Measurements from ENCODE around the gene NRAP.

NRAP gene

DNA sequence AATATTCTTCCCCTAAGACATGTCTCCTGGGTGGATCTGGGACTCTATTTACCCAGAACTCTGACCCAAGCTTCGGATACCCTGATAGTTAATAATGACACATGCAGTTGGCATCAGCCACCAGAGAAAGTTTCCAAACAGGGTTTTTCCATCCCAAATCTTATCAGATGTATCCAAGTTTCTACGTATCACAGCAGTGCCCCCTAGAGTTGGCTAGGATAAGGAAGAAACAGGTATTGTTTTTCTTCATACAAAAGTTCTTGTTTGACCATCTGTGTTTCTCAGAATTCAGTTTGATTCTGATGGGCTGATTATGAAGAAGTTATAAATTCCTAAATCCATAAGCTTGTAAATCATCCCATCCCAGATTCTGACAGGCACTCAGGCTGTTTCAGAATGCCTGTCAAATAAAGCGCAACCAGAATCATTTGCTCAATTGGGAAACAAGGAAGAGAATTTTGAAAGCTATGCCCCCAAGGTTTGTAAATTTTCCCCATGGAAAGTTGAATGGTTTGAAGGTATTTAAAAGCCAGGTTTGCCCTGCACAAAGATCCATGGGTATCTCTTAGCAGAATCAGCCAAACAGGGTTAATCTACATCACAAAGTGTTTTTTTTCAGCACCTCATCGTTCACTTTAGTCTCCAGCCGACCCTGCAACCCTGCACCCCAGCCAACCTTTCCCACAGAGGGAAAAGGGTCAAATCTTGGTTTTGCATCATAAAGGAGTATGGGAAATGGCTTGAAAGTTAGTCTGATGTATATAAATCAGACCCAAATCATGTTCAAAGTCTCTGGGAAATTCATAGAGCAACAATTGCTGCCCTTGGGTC lies 47.4 kb downstream of the NRAP start:
- Histone ChIP-seq H3K4me1 (ENCODE audit: insufficient read depth, low read length) (peaks cover 23% of the 10 kb centered on the region), H3K9me3 (ENCODE audit: control insufficient read depth, insufficient read depth, low read length) (no peaks in the 10 kb centered on the region), H3K36me3 (ENCODE audit: insufficient read depth, low read length) (no peaks in the 10 kb centered on the region), H3K9ac (ENCODE audit: low read depth, low read length) (peak overlapping the region; percentile 4; the same call in 1 of the 2 replicates)

DNA sequence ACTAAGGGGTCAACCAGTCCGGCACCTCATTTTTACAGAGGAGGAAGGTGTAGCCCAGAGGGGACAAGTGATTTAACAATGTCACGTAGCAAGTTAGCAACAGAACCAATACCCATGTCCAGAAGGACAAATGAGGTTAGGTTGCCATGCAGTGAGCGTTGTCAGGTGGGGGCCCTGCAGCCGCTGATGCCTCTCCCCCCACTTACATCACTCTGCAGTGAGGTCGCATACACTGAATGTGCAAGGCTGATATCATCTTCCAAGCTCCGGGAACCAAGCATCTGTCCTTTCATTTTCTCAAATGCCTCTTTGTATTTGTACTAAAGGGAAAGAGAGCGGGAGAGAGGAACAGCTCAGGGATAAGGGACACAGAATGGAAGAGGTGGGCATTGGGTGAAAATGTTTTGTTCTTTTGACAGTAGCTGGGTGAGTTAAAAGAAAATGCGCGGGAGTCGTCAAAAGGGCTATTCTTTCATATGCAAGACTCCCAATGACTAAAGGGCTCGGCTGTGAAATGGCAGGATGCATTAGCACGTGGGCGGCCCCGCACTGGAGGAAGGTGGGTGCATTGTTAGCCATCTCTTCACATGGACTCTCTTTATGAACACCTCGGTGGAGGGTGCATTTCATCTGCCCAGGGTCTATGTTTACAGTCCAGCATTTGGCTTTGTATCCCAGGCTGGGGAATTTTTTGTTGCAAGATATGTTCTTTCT lies 49.7 kb downstream of the NRAP start:
- Histone ChIP-seq H3K9ac (ENCODE audit: low read depth, low read length) (no peak overlapping the region), H3K9me3 (ENCODE audit: control insufficient read depth, insufficient read depth, low read length) (no peaks in the 10 kb centered on the region), H3K36me3 (ENCODE audit: insufficient read depth, low read length) (no peaks in the 10 kb centered on the region), H3K4me1 (ENCODE audit: insufficient read depth, low read length) (peaks cover 15% of the 10 kb centered on the region; the same call in 1 of the 2 replicates)

DNA sequence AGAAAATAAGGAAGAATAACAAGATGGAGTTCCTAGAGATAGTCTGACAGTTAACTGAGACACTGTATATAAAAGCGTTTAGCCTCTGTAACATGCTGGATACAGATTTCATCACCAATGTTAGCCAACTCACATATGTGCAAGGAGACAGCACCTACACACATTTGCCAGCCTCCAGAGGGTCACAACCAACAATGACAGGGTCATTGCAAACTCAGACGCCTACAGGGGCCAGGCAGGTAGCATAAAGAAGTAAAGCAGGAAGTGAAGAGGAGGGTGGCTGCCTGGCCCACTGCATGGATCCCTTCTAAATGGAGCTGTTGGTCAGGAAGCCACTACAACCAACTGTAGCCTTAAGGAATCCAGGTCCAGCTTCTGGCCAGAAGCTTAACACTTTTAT lies 50.4 kb downstream of the NRAP start:
- H3K9me3 ChIP-seq (ENCODE audit: control insufficient read depth, insufficient read depth, low read length): no peaks in the 10 kb centered on the region
- H3K4me1 ChIP-seq (ENCODE audit: insufficient read depth, low read length): peaks cover 15% of the 10 kb centered on the region; the same call in 1 of the 2 replicates
- no peak overlapping the region for H3K9ac ChIP-seq (ENCODE audit: low read depth, low read length)
- H3K36me3 ChIP-seq (ENCODE audit: insufficient read depth, low read length): no peaks in the 10 kb centered on the region

DNA sequence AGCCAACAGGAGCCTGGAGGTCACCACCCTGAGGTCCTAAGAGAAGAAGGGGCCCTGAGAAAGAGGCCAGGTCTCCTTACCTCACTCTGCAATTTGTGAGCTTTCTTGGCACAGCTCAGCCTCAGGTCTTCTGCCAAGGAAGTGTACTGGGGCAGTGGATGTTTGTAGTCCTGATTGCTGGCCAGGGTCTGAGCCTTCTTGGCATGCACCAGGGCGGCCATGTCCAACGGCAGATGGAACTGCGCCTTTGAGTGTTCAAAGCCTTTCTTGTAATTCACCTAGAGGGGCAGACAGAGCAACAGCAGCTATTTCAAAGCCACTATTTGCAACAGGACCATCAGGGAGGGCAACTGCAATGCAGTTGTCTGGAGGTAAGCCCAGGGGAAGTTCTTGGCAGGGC lies 51.7 kb downstream of the NRAP start:
- Histone ChIP-seq H3K4me1 (ENCODE audit: insufficient read depth, low read length) (peaks cover 11% of the 10 kb centered on the region; the same call in 1 of the 2 replicates), H3K9me3 (ENCODE audit: control insufficient read depth, insufficient read depth, low read length) (no peaks in the 10 kb centered on the region), H3K36me3 (ENCODE audit: insufficient read depth, low read length) (no peaks in the 10 kb centered on the region), H3K9ac (ENCODE audit: low read depth, low read length) (no peak overlapping the region)

DNA sequence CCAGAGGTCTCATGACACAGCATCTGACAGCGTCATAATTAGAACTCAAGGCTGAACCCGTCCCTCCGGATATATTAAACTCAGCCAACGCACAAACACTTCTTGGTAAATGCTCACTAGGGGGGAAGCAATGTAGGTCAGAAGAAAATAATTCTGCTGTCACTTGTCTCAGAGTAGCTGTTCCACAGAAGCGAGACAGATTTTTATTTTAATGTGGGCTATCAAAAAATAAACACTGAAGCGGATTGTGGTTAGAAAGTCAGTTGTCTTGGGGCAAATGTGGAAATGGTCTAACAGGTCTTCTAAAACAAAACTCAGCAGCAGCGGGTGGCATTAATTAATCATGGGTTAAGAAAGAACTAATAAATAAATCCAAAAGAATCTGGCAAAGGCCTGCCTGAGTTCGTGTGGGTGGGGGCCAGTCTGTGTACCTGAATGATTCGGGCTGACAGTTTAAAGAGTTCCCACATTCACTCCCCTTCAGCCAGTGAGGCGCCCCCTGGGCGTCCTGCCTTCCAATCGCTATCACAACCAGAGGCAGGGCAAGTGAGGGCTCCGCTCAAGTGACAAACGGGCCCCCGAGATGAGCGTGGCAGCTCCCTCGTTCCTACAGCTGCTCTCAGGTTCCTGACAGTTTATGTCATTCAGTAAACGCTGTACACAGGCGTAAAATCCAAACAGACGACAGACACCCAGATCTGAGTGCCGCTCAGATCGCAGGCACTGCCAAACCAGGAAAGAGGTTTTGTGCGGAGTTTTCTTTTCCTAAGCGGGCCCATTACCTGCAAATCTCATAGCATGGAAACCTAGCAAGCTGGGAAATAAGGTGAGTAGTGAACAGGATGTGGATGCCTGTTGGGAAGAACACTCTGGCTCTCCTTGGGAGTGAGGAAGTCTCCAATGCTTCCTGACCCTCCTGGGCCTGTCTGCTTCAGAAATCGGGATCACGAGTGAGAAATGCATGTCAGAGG lies 52.9 kb downstream of the NRAP start:
- H3K36me3 ChIP-seq (ENCODE audit: insufficient read depth, low read length): no peaks in the 10 kb centered on the region
- no peak overlapping the region for H3K9ac ChIP-seq (ENCODE audit: low read depth, low read length)
- H3K9me3 ChIP-seq (ENCODE audit: control insufficient read depth, insufficient read depth, low read length): no peaks in the 10 kb centered on the region
- peaks cover 3% of the 10 kb centered on the region; the same call in 1 of the 2 replicates for H3K4me1 ChIP-seq (ENCODE audit: insufficient read depth, low read length)

DNA sequence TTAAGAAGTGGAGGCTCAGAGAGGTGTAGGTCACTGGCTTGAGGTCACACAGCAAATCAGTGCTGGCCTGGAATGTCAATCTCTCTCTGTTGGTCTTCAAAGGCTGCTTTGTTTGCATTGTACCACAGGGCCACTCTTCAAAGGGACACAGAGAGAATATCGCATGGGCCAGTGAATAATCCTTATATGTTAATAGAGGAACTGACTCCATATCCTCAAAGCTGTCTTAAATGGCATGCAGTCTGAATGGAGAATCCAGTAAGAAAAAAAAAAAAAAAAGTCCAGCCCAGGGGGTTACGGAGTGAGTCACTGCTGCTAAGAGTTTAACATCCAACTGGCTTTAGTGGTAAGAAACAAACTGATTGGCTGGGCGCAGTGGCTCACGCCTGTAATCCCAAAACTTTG lies 54.1 kb downstream of the NRAP start:
- Histone ChIP-seq H3K9ac (ENCODE audit: low read depth, low read length) (no peak overlapping the region), H3K4me1 (ENCODE audit: insufficient read depth, low read length) (no peaks in the 10 kb centered on the region; the same call in 1 of the 2 replicates), H3K9me3 (ENCODE audit: control insufficient read depth, insufficient read depth, low read length) (no peaks in the 10 kb centered on the region), H3K36me3 (ENCODE audit: insufficient read depth, low read length) (no peaks in the 10 kb centered on the region)

DNA sequence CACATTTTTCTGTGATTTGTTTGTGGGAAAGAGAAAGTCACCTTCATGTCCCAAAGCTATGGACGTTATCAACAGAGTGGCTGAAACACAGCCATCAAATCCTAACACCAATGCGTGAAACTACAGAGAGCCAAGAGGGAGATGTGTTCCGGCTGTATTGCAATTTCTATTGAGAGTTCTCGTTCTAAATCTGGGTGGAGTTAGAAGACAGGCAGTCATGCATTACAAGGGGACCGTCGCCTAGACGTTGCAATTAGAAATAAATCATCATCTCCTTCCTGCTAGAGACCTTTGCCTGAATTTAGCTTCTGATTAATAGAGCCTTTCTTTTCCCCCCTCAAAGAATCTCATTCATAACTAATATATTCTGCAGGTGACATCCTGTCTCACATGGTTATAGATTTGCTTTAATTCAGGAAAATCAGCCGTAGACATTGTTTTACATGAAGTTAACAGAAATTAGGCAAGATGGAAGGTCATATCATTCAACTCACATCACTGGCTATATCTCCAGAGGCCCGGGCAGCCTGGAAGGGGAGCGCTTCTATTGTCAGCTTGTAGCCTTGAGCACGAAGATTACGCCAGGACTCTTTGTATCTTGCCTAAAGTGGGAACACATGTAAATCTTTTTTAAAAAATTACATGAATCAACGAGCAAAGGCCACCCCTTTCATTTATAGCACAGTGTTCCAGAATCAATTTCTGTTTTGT lies 58.4 kb downstream of the NRAP start:
- Histone ChIP-seq H3K36me3 (ENCODE audit: insufficient read depth, low read length) (no peaks in the 10 kb centered on the region), H3K9me3 (ENCODE audit: control insufficient read depth, insufficient read depth, low read length) (no peaks in the 10 kb centered on the region), H3K4me1 (ENCODE audit: insufficient read depth, low read length) (no peaks in the 10 kb centered on the region), H3K9ac (ENCODE audit: low read depth, low read length) (no peak overlapping the region)

DNA sequence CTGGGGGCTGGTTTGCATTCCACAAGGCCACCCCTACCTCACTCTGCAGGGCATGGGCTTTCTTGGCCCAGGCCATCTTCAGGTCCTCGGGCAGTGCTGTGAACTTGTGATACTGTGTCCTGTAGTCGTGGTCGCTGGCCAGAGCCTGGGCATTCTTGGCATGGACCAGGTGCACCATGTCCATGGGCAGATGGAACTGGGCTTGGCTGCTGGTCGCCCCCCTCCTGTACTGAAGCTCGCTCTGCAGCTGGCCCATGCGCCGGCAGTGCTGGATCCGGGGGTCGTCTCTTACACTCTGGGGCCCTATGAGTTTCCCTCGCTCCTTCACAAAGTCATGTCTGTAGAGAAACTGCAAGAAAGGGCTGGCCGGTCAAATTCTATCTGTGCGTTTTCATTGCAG lies 59.3 kb downstream of the NRAP start:
- no peak overlapping the region for H3K9ac ChIP-seq (ENCODE audit: low read depth, low read length)
- no peaks in the 10 kb centered on the region for H3K9me3 ChIP-seq (ENCODE audit: control insufficient read depth, insufficient read depth, low read length)
- H3K36me3 ChIP-seq (ENCODE audit: insufficient read depth, low read length): no peaks in the 10 kb centered on the region
- H3K4me1 ChIP-seq (ENCODE audit: insufficient read depth, low read length): no peaks in the 10 kb centered on the region

DNA sequence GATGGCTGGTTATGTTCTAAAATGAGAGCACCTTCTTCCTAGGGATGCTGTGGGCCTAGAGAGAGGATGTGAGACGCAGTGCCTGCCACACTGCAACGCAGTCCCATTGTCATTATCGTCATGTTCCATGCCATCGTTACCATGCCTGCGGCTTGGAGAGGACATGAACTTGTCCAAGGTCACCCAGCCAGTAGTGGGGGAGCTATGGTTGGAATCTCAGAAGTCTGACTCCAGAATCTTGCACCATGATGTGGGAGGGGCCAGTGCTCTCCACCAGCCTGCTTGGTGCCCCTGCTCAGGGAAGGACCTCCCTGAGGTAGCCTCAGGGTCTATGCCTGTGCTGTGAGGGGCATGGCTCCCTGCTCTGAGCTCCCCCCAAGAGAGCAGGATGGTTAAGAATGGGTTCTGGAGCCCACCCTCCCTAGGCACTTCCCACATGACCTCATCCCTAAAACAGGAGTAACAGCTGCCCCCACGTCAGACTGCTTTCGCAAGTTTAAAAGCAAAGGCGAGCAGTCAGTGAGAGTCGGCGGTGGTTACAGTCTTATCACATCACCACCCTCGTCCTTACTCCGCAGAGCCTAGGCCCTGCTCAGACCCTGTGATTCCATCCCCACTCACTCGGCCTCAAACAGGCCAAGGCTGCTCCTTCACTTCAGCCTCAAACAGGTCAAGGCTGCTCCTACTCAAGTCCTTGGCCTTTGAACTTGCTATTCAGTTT lies 60.6 kb downstream of the NRAP start:
- Histone ChIP-seq H3K36me3 (ENCODE audit: insufficient read depth, low read length) (no peaks in the 10 kb centered on the region), H3K4me1 (ENCODE audit: insufficient read depth, low read length) (no peaks in the 10 kb centered on the region), H3K9me3 (ENCODE audit: control insufficient read depth, insufficient read depth, low read length) (no peaks in the 10 kb centered on the region), H3K9ac (ENCODE audit: low read depth, low read length) (no peak overlapping the region)

DNA sequence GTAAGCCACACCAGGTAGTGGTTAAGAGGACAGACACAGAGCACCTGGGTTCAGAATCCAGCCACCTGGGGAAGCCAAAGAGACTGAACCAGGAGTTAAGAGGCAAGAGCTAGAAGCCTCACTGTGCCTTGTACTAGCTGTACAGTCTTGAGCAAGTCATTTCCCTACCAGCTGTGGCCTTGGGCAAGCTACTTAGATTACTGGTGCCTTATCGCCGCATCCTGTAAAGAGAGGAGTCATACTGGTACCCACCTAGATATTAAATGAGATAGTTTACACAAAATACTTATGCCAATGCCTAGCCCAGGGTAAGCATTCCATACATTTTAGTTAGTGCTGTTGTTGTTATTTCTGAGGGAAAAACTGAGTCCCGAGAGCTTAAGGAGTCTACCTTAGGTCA lies 63.3 kb downstream of the NRAP start:
- no peaks in the 10 kb centered on the region for H3K36me3 ChIP-seq (ENCODE audit: insufficient read depth, low read length)
- H3K9me3 ChIP-seq (ENCODE audit: control insufficient read depth, insufficient read depth, low read length): no peaks in the 10 kb centered on the region
- no peak overlapping the region for H3K9ac ChIP-seq (ENCODE audit: low read depth, low read length)

DNA sequence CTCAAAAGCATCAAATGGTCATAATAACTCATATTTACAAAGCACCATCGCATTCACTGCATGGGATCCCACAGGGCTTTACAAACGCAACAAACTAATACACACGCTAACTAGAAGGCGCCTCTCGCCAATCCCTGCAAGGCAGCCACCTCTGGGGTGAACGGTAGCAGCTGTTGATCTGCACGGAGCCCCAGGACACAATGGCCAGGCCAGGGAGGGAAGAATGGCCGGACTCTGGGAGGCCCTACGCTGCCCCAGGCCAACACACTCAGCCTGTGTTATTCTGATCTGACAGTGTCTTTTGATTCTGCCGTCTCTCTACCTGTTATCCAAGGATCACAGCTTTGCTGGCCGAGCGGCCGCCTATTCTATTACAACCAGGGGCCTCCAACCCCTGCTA lies 69.2 kb downstream of the NRAP start:
- Histone ChIP-seq H3K9me3 (ENCODE audit: control insufficient read depth, insufficient read depth, low read length) (no peaks in the 10 kb centered on the region), H3K9ac (ENCODE audit: low read depth, low read length) (no peak overlapping the region), H3K36me3 (ENCODE audit: insufficient read depth, low read length) (no peaks in the 10 kb centered on the region), H3K4me1 (ENCODE audit: insufficient read depth, low read length) (no peaks in the 10 kb centered on the region)

More for the DNA sequence above, 63.3 kb downstream of the NRAP start:
- no peaks in the 10 kb centered on the region for H3K4me1 ChIP-seq (ENCODE audit: insufficient read depth, low read length)

DNA sequence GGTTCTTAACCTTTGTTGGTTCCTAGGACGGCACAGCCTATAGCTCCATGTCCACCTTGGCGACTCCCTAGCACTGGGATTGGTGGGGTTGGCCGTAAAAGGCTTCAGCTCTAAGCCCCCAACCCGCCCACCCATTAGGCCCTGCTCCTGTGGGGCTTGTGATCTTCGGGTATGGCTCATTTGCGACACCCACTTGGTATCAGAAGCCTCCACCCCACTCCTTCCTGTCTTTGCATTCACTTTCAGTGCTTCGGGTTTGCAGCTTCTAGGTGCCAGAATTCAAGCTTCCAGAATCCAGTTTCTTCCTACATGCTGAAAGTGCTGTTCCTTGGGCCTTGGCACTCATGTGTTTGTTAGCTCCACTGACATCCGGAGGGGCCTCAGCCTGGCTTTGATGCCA lies 71.5 kb downstream of the NRAP start:
- Histone ChIP-seq H3K4me1 (ENCODE audit: insufficient read depth, low read length) (no peaks in the 10 kb centered on the region), H3K36me3 (ENCODE audit: insufficient read depth, low read length) (no peaks in the 10 kb centered on the region), H3K9ac (ENCODE audit: low read depth, low read length) (no peak overlapping the region)

DNA sequence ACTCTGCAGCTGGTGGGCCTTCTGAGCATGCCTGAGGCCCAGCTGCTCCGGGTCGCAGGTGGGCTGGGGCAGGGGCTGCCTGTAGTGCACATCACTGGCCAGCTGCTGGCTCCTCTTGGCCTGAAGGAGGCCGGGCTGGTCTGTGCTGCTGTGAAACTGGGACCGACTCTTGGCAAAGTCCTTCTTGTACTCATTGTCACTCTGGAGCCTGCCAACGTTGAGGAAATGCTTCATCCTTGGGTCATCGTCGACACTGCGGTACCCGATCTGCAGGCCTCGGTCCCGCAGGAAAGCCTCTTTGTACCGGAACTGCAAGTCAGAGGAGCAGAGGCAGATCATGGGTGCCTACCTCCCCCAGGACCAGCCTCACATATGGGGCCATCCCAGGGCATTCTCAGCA lies 73.3 kb downstream of the NRAP start:
- H3K9ac ChIP-seq (ENCODE audit: low read depth, low read length): no peak overlapping the region

More for the DNA sequence above, 71.5 kb downstream of the NRAP start:
- H3K9me3 ChIP-seq (ENCODE audit: control insufficient read depth, insufficient read depth, low read length): no peaks in the 10 kb centered on the region

More for the DNA sequence above, 73.3 kb downstream of the NRAP start:
- Histone ChIP-seq H3K4me1 (ENCODE audit: insufficient read depth, low read length) (no peaks in the 10 kb centered on the region), H3K9me3 (ENCODE audit: control insufficient read depth, insufficient read depth, low read length) (no peaks in the 10 kb centered on the region), H3K36me3 (ENCODE audit: insufficient read depth, low read length) (no peaks in the 10 kb centered on the region)

All from ES-I3 (cell line).